NCI-H82 treated with DMSO at 0.1 percent for 48 hours (cell line): ENCODE results near the gene EPB41L4B.
"Not testable (repeated sequence)": the region's sequence is repeated elsewhere in the genome, so short reads cannot be mapped to it uniquely, and the experiment has no call there.

Source experiments
- DNase-seq: peaks from one replicate; lab custom pipeline; 2025; ENCODE audit not compliant: unreplicated experiment; lab: John Stamatoyannopoulos, UW

Gene EPB41L4B

GRCh38 chr9:109301012-109301411, 19.8 kb downstream of the EPB41L4B start:
- DNase-seq, result no peak

GRCh38 chr9:109299891-109300290, 21.0 kb downstream of the EPB41L4B start:
- no peak for DNase-seq

GRCh38 chr9:109297899-109298298, 23.0 kb downstream of the EPB41L4B start:
- DNase-seq, result no peak

GRCh38 chr9:109295221-109296130, 25.4 kb downstream of the EPB41L4B start:
- DNase-seq, result no peak

- no peak for DNase-seq
These were observed 30.5 kb downstream of the EPB41L4B start for GRCh38 chr9:109290385-109290784.

- no peak for DNase-seq
These were observed 30.9 kb downstream of the EPB41L4B start for GRCh38 chr9:109289931-109290330.

GRCh38 chr9:109289186-109289585, 31.7 kb downstream of the EPB41L4B start:
- DNase-seq, result no peak

GRCh38 chr9:109286981-109287380, 33.9 kb downstream of the EPB41L4B start:
- DNase-seq, result no peak

GRCh38 chr9:109286571-109286977, 34.3 kb downstream of the EPB41L4B start:
- DNase-seq, result no peak

- DNase-seq, result not testable (repeated sequence)
These were observed 37.2 kb downstream of the EPB41L4B start for GRCh38 chr9:109283672-109284071.

- DNase-seq, result no peak
These were observed 37.8 kb downstream of the EPB41L4B start for GRCh38 chr9:109283012-109283411.

- DNase-seq, result no peak
These were observed 38.6 kb downstream of the EPB41L4B start for GRCh38 chr9:109282302-109282701.

- no peak for DNase-seq
These were observed 39.3 kb downstream of the EPB41L4B start for GRCh38 chr9:109281518-109281917.

- DNase-seq, result no peak
These were observed 42.0 kb downstream of the EPB41L4B start for GRCh38 chr9:109278848-109279247.

GRCh38 chr9:109278216-109278615, 42.6 kb downstream of the EPB41L4B start:
- no peak for DNase-seq

GRCh38 chr9:109277451-109277850, 43.4 kb downstream of the EPB41L4B start:
- no peak for DNase-seq

GRCh38 chr9:109276469-109277440, 44.1 kb downstream of the EPB41L4B start:
- no peak for DNase-seq

GRCh38 chr9:109274884-109275730, 45.8 kb downstream of the EPB41L4B start:
- no peak for DNase-seq

- no peak for DNase-seq
These were observed 47.0 kb downstream of the EPB41L4B start for GRCh38 chr9:109273869-109274268.

- no peak for DNase-seq
These were observed 48.1 kb downstream of the EPB41L4B start for GRCh38 chr9:109272745-109273144.

- DNase-seq, result no peak
These were observed 48.8 kb downstream of the EPB41L4B start for GRCh38 chr9:109272045-109272444.
